Fibroblast of villous mesenchyme (primary cell): ENCODE measurements around the gene ZP1. TPM values are rescaled to one million over a fixed set of nuclear protein-coding genes. Genes with fewer than 3 reads are reported as not detected.

Source experiments
- DNase-seq: peaks from one replicate; pipeline ENCODE4 v3.0.0-alpha.2; 2010; ENCODE audit warnings: low read depth
- H3K4me3 ChIP-seq: 2 replicates; pipeline ENCODE4 v1.5.1; 2011; ENCODE audit warnings: low read depth, mild to moderate bottlenecking, low read length
- CTCF ChIP-seq: IDR thresholded peaks from 2 replicates; pipeline ENCODE4 v1.5.1; 2012; ENCODE audit warnings: low read depth, mild to moderate bottlenecking, low read length; ENCODE audit not compliant: insufficient read depth
- total RNA-seq: library from RNA; depleted of rRNA; stranded (reverse); fragments of >200 nt; gene quantifications from 2 replicates; pipeline ENCODE4 v1.2.3, GENCODE V29; 2012

The ZP1 gene
- total RNA-seq, 1 donor: not detected

- DNase-seq: no peak
- TF ChIP-seq CTCF: no peak
- H3K4me3 ChIP-seq: no peak within 1 kb of the TSS
Observed at GRCh38 chr11:60855726-60856633, 11.4 kb upstream of the ZP1 start, which contains the start of gene PTGDR2. Gene PTGDR2, minus strand, starts transcription at chr11:60855950. Its CDS starts 2,228 bp downstream, at chr11:60853722.

GRCh38 chr11:60857378-60858232, 9.7 kb upstream of the ZP1 start:
- no peak overlapping the region for H3K4me3 ChIP-seq
- TF ChIP-seq CTCF: no peak
- DNase-seq: peak; percentile 28

- H3K4me3 ChIP-seq: no peak overlapping the region
- no peak for DNase-seq
- TF ChIP-seq CTCF: no peak
Observed at GRCh38 chr11:60858236-60858635, 9.1 kb upstream of the ZP1 start.

GRCh38 chr11:60858731-60859464, 8.4 kb upstream of the ZP1 start:
- DNase-seq: no peak
- H3K4me3 ChIP-seq: no peak overlapping the region
- TF ChIP-seq CTCF: no peak

- DNase-seq: no peak
- TF ChIP-seq CTCF: no peak
- H3K4me3 ChIP-seq: no peak overlapping the region
Observed at GRCh38 chr11:60859616-60860250, 7.6 kb upstream of the ZP1 start.

GRCh38 chr11:60860943-60861342, 6.4 kb upstream of the ZP1 start:
- H3K4me3 ChIP-seq: no peak overlapping the region
- DNase-seq: no peak
- no peak for TF ChIP-seq CTCF
